ENCODE measurements around the gene ZBTB37.
"Not testable (repeated sequence)": the region's sequence is repeated elsewhere in the genome, so short reads cannot be mapped to it uniquely, and the experiment has no call there.

ZBTB37 gene

GRCh38 chr1:173868266-173869020, at the start of gene ZBTB37:
Gene ZBTB37 (plus strand): TSS chr1:173868380. CDS start chr1:173870226, 1,846 bp downstream.
- peak; percentile 92 to 97 for DNase-seq (ENCODE audit: low read depth in 2 of 2)

- no peak for DNase-seq (ENCODE audit: low read depth in 2 of 2)
Measured at GRCh38 chr1:173818459-173818858, 49.7 kb upstream of the ZBTB37 start.

- DNase-seq (ENCODE audit: low read depth in 2 of 2): no peak
Measured at GRCh38 chr1:173821680-173822079, 46.5 kb upstream of the ZBTB37 start.

- no peak for DNase-seq (ENCODE audit: low read depth in 2 of 2)
Measured at GRCh38 chr1:173823781-173824314, 44.3 kb upstream of the ZBTB37 start.

- peak; percentile 80 to 83 for DNase-seq (ENCODE audit: low read depth in 2 of 2)
Measured at GRCh38 chr1:173824315-173825081, 43.7 kb upstream of the ZBTB37 start, which contains the start of the genes CENPL and DARS2. Gene CENPL (minus strand): TSS chr1:173824883. CDS start chr1:173811299, 13,584 bp downstream. Gene DARS2 (plus strand): TSS chr1:173824673. CDS start chr1:173825230, 557 bp downstream.

- no peak for DNase-seq (ENCODE audit: low read depth in 2 of 2)
Measured at GRCh38 chr1:173827611-173828010, 40.6 kb upstream of the ZBTB37 start.

GRCh38 chr1:173832748-173833147, 35.4 kb upstream of the ZBTB37 start:
- no peak for DNase-seq (ENCODE audit: low read depth in 2 of 2)

- DNase-seq (ENCODE audit: low read depth in 2 of 2): no peak
Measured at GRCh38 chr1:173852105-173852504, 16.1 kb upstream of the ZBTB37 start.

GRCh38 chr1:173853074-173853473, 15.1 kb upstream of the ZBTB37 start:
- no peak for DNase-seq (ENCODE audit: low read depth in 2 of 2)

GRCh38 chr1:173856014-173856413, 12.2 kb upstream of the ZBTB37 start:
- DNase-seq (ENCODE audit: low read depth in 2 of 2): no peak

- no peak for DNase-seq (ENCODE audit: low read depth in 2 of 2)
Measured at GRCh38 chr1:173856903-173857302, 11.3 kb upstream of the ZBTB37 start.

- no peak for DNase-seq (ENCODE audit: low read depth in 2 of 2)
Measured at GRCh38 chr1:173857363-173857917, 10.7 kb upstream of the ZBTB37 start.

GRCh38 chr1:173859547-173859946, 8.6 kb upstream of the ZBTB37 start:
- DNase-seq (ENCODE audit: low read depth in 2 of 2): not testable (repeated sequence)

- no peak for DNase-seq (ENCODE audit: low read depth in 2 of 2)
Measured at GRCh38 chr1:173860065-173860464, 8.1 kb upstream of the ZBTB37 start.

- peak; percentile 33 to 48 for DNase-seq (ENCODE audit: low read depth in 2 of 2)
Measured at GRCh38 chr1:173861731-173862145, 6.4 kb upstream of the ZBTB37 start.

- peak; percentile 28 to 39 for DNase-seq (ENCODE audit: low read depth in 2 of 2)
Measured at GRCh38 chr1:173862146-173862768, 5.9 kb upstream of the ZBTB37 start.

GRCh38 chr1:173862769-173863223, 5.4 kb upstream of the ZBTB37 start:
- no peak for DNase-seq (ENCODE audit: low read depth in 2 of 2)

- no peak for DNase-seq (ENCODE audit: low read depth in 2 of 2)
Measured at GRCh38 chr1:173863224-173864161, 4.7 kb upstream of the ZBTB37 start.

GRCh38 chr1:173864179-173864867, 3.9 kb upstream of the ZBTB37 start:
- no peak for DNase-seq (ENCODE audit: low read depth in 2 of 2)
